Measurements from ENCODE around the gene PJVK.

The PJVK gene

DNA sequence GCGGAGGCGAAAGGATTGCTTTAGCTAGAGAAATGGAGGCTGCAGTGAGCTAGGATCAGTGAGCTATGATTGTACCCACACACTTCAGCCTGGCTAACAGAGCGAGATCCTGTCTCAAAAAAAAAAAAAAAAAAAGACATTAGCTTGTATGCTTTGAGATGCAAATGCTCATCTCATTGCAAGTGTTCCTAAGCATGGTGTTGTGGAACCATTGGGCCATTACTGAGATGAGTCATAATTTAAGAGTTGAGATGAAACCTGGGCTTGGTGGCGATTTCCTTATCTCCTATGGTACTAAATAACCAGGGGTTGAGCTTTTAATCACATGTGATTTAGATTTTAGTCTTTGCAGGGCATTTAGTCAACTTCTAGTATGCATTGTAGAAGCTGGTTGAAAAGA is 31.3 kb downstream of the PJVK start:
- DNase-seq = no peak

DNA sequence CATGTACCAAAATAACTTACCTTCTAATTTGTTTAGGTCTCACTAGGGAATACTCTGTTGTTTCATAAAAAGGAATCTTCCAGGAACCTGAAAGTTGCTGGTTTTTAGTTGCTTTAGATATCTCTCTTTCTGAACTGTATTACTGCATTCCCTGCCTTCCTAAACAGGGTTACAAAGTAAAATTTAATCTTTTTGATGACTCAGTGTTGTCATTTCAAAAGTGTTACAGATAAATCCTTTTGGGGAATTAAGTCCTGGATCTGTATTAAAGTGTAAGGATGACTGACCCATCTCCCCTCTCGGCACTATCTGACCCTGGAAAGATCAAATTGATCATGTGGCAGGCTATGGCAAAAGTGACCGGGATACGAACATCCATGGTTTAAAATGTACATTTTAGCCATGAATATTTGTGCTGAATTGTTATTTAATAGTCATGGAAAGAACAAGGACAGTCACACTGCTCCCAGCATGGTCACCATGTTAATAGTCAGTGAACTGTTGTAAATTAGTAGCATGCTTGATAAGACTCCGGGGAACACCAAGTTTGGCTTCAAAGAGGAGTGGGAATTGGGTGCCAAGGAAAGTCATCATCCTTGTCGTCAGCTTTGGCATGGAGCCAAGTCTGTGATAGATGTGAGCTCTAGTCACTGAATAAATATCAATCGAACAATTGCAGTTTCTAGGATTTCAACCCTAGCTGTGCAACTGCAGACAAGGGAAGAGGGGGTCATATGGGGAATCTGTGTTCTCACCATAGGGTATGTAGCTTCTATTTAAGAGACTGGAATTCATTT is 33.3 kb downstream of the PJVK start:
- DNase-seq = peak; percentile 38

DNA sequence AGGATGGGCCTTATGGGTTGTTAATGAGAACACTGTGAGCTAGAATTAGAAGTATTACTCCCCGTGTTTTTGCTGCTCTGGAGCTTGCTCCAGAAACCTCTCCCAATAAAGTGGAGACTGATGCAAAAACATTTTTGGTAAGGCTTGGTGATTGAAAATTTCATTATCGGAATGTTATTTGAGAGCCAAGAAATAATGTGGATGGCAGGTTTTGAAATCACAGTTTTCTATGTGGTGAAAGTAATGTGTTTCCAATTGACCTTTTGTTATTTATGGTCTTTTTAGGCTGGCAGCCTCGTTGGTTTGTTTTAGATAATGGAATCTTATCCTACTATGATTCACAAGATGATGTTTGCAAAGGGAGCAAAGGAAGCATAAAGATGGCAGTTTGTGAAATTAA is 34.2 kb downstream of the PJVK start:
- no peak for DNase-seq

DNA sequence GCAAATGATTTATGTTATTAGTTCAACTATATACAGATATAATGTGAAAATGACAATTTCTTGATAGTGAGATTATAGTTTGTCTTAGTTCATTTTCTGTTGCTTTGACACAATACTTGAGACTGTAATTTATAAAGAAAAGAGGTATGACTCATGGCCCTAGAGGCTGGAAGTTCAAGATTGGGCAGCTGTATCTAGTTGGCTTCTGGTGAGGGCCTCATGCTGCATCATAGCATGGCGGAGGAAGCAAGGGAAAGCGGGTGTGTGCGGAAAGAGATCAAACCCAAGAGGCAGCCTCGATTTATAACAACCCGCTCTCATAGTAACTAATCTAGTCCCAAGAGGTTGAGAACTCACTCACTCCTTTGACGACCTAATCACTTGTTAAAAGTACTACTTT is 40.4 kb downstream of the PJVK start:
- DNase-seq = no peak

DNA sequence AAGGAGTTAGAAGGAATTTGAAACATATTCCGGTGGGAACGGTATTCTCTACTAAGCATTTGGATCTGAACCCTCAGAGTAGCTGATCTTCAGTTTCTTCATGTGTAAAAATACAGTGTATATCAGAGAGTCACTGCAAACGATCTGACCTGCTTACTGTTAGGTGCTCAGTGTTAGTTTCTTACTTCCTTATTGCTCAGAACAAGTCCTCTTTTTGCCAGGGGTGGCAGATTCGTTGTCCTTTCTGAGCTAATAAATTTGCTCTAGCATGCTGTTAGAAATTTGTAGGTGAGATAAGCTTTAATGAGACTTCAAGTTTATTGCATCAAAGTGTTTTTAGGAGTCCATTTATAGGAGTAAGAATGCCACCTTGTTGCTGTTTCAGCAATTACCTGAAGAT is 44.9 kb downstream of the PJVK start:
- DNase-seq = no peak

DNA sequence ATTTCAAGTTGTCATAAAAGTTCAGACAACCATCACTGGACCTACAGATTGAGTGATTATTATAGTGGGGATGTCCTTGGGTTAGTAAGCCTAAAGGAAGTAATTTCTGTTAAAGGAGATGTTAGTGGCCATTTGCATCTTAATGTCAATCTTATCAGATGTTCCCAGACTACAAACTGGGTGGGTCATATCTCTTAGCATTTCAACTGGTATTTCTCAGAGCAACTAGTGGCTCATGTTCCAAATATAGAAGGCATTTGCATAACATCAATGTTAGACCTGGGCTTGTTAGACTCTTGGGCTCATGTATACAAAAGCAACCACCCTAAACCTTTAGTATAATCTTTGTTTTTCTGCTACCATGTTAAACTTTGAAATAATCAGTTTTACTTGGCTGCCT is 47.0 kb downstream of the PJVK start:
- DNase-seq = no peak

DNA sequence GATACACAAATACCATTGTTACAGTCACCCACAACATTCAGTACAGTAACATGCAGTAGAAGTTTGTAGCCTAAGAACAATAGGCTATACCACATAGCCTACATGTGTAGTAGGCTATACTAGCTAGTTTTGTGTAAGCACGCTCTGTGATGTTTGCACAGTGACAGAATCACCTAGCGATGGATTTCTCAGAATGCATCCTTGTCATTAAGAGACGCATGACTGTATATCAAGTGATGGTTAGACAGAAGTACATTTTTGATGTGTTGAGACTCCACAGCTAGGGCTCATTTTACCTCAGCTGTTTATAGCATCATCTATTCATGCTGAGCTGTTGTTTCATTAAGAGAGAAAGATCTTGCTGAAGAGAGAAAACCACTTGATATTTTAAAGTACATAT is 48.5 kb downstream of the PJVK start:
- no peak for DNase-seq

DNA sequence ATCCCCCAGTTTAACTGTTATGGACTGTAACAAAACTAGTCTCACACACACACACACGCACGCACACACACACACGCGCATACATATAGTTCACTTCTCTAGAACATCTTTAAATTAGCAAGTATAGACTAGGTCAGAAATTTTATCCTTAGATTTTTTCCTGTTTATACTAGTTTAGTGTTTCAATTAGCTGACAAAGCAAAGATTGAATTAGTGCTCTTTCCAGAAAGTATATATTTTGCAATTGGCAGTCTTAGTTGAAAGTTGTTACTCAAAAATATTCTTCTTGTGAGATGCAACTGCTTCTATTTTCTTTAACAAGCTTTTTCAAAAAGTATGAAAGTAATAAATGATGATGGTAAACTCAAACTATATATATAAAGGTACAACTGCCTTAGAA is 51.6 kb downstream of the PJVK start:
- DNase-seq = no peak

DNA sequence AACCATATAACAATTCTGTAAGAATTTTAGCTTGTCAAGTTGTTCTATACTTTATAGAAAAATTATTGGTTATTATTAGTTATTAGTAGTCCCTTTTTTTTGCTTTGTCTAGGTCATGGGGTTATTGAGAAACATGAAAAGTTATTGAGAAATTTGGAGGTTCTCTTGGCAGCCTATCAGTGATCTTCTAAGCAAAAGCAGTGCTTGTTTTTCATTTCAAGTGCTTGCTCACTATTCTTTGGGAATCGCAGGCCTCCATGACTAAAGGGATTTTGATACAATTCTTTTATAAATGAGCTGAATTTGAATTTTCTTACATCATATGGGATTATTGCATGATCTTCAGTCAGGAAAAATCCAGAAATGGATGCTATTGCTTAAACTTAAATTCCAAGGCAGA is 54.9 kb downstream of the PJVK start:
- no peak for DNase-seq

DNA sequence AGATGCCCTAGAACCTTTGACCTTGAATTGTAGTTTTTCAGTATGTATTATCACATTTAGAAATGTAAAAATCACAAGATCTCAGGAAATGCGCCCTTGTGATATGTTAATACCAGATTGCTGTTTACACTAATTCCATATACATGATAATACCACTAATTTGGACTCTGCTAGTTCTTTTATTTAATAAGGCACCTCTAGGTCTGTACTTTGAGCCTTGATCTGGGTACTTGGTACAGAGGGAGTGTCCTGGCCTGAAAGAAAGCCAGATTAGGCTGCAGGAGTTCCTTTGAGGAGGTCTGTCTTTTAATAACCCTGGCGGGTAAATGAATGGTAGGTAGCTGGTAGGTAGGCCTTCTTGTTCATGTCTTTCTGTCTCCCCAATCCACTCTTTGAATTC is 55.3 kb downstream of the PJVK start:
- DNase-seq = no peak

DNA sequence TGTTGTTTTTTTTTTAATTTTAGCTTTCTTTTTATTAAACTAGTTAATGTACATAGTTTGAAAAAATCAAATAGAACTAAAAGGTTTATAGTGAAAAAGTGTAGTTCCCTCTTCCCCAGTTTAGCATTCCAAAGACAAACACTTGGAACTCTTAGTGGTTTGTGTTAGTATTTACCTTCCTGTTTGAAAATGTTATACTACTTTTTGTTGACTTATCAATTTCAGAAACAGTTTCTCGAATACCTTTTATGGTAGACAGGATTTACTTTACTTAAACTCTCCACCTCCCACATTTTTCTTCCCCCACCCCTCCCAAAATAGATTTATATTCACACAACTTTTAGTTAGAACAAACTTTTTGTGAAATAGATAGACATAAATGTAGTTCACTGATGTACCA is 55.8 kb downstream of the PJVK start:
- DNase-seq = no peak

DNA sequence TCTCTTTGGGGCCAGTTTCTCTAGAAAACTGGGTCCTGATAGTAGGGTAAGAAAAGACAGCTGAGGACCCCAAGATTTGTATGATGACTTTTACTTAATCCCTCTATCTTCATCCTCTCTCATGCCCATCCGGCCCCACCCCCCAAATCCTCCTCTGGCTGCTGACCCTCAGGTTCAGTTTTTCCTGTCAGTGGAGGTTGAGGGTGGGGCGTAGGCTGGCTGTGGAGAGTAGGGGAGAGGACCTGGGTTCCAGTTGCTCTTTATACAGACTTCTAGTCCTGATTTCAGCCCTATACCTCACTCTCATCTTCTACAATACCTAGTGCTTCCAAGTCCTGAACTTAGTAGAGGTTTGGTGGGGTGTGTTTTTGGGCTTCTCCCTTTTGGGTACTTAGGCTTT is 57.5 kb downstream of the PJVK start:
- DNase-seq = no peak

DNA sequence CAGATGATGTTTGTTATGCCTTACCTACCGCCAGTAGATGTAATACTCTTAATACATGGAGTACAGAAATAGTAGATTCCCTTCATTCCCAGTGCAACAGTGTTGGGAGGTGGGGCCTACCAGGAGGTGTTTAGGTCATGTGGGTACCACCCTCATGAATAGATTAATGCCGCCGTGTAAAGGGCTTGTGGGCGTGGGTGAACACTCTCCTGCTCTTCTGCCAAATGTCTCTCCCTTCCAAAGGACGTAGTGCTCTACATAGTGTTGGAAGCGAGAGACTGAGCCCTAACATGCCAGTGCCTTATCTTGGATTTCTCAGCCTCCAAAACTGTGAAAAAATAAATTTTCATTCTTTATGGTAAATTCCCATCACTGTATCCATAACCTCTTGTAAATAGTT is 59.2 kb downstream of the PJVK start:
- no peak for DNase-seq

Measured in NCI-H1092 (cell line).